Heart left ventricle (tissue), 13 donors: Measurements from ENCODE around the gene UGT1A1.

Source experiments
- CTCF ChIP-seq, 12 donors: fragments of 200-600 bp; sonication (generic) in 4 of 12; IDR thresholded peaks; one replicate each; pipeline versions ENCODE4 v1.5.0 to v1.8.0; 2018 to 2022; ENCODE audit warnings: antibody characterized with exemption in 12 of 12, mild to moderate bottlenecking in 5 of 12
- POLR2A ChIP-seq, 2 donors: fragments of 450-650 bp; IDR thresholded peaks; one replicate each; pipeline ENCODE4 v1.6.1; 2017; ENCODE audit warnings: antibody characterized with exemption in 2 of 2, mild to moderate bottlenecking in 2 of 2, moderate library complexity in 2 of 2
- donor health status: ischemic (EF 13 %, LVEDD 7.1; RV severe dilation, severe dysfunction).
- donor health status: DM: no; HTN: yes; CAD: no.
- donor health status: DM: no; HTN: no; CAD: no.
- donor health status: ischemic (EF 25% LVEDD 6.9; RV normal size, moderate dysfunction).
- donor health status: ischemic (EF 25% LVEDD 5.7; RV mildly dilated, moderate dysfunction).
- donor health status: ischemic (EF 35%, LVEDD 5.7; RV mildly dilated, moderate dysfunction).
- donor health status: nonischemic (EF 11% LVEDD 7.7; RV severe dilation, severe dysfunction).
- donor health status: DM: yes; HTN: yes; CAD: no.
- donor health status: PGD.
- donor health status: ischemic (EF 29% LVEDD 5.4; RV normal size, mild dysfunction).
- donor health status: nonischemic (EF 23%, LVEDD 6.1; RV moderate dilation, normal function).

GRCh38 chr2:233792720-233793119, 32.6 kb downstream of the UGT1A1 start:
- TF ChIP-seq CTCF (IDR thresholded peaks at IDR 0.05) (no peak), POLR2A (IDR thresholded peaks at IDR 0.05) (no peak)
